Measurements from ENCODE around the gene SNX9.

Gene SNX9

DNA sequence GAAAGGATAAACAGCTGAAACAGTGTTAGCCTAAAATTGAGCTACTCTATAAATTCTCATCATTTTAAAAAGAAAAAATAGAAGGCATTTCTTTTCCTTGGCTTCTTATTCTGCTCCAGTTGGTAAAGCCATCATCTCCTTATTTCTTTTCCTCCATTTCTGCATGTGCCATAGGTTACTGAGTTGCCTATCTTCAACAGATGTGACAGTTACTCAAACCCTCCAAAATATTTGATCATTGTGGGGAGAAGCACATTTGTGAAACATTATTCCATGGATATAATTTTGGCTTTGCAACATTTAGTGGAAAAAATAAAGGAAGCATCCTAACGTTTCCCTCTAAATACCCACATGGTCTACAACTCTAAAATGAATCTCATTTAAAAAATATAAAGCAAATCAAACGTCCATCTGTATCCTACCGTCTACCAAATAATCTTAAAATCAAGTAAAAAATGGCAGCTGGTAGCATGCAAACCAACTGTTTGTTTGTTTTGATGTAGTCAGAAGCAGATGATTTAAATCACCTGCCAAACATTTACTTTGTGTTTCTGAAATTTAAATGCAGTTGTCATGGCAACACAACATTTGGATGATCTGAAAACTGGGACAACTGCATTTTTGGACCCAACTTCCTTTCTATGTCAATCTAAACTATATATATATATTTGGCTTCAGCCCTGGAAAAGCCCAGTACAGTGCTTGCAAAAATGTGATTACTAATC lies 16.8 kb upstream of the SNX9 start:
- Histone ChIP-seq H3K4me1 (ENCODE audit: control insufficient read depth, insufficient read depth, low read length) (no peaks in the 10 kb centered on the region), H3K4me3 (ENCODE audit: low read depth, low read length) (no peak overlapping the region), H3K27ac (ENCODE audit: extremely low read depth, low read depth, low read length) (no peak overlapping the region), H3K36me3 (ENCODE audit: control insufficient read depth in 2 of 2, insufficient read depth in 1 of 2, low read length in 2 of 2) (no peaks in the 10 kb centered on the region), H3K9me3 (ENCODE audit: control insufficient read depth, insufficient read depth, low read depth, low read length) (no peaks in the 10 kb centered on the region)
- POLR2A ChIA-PET: no interaction called here
- CTCF ChIA-PET: interaction anchor here (2.9 kb wide), 1 partner anchor 50 kb away, joined by 11 read pairs; no protein-coding TSS in a partner anchor
- no peak for TF ChIP-seq KLF7 (tag by site-specific recombination; IDR thresholded peaks at IDR 0.05; ENCODE audit: borderline replicate concordance)
- no peak for TF ChIP-seq ZNF223 (tag by site-specific recombination; IDR thresholded peaks at IDR 0.05)
- TF ChIP-seq ZNF555 (tag by site-specific recombination; conservative IDR thresholded peaks at IDR 0.05): no peak
- TF ChIP-seq ZNF560 (tag by site-specific recombination; IDR thresholded peaks at IDR 0.05; ENCODE audit: borderline replicate concordance): no peak
- no peak for TF ChIP-seq ZNF366 (tag by site-specific recombination; conservative IDR thresholded peaks at IDR 0.05)
- no peak for TF ChIP-seq RBAK (tag by site-specific recombination; IDR thresholded peaks at IDR 0.05)

GRCh38 chr6:157806856-157807215 lies 16.2 kb upstream of the SNX9 start:
- Histone ChIP-seq H3K36me3 (ENCODE audit: control insufficient read depth in 2 of 2, insufficient read depth in 1 of 2, low read length in 2 of 2) (no peaks in the 10 kb centered on the region), H3K27ac (ENCODE audit: extremely low read depth, low read depth, low read length) (no peak overlapping the region), H3K4me3 (ENCODE audit: low read depth, low read length) (no peak overlapping the region), H3K9me3 (ENCODE audit: control insufficient read depth, insufficient read depth, low read depth, low read length) (no peaks in the 10 kb centered on the region), H3K4me1 (ENCODE audit: control insufficient read depth, insufficient read depth, low read length) (no peaks in the 10 kb centered on the region)
- POLR2A ChIA-PET: no interaction called here
- CTCF ChIA-PET: interaction anchor here (0.6 to 2.9 kb wide), 2 partner anchors 50 to 562 kb away, joined by 3 to 11 read pairs; no protein-coding TSS in a partner anchor
- no peak for TF ChIP-seq ZNF37A (tag by site-specific recombination; IDR thresholded peaks at IDR 0.05)
- no peak for TF ChIP-seq ZNF146 (tag by site-specific recombination; IDR thresholded peaks at IDR 0.05)
- no peak for TF ChIP-seq ZNF391 (tag by site-specific recombination; IDR thresholded peaks at IDR 0.05; ENCODE audit: borderline replicate concordance, low read depth)
- TF ChIP-seq KLF7 (tag by site-specific recombination; IDR thresholded peaks at IDR 0.05; ENCODE audit: borderline replicate concordance): no peak
- TF ChIP-seq KLF8 (tag by site-specific recombination; IDR thresholded peaks at IDR 0.05): no peak
- TF ChIP-seq ZNF157 (tag by site-specific recombination; IDR thresholded peaks at IDR 0.05): no peak
- no peak for TF ChIP-seq ZBTB20 (tag by site-specific recombination; IDR thresholded peaks at IDR 0.05)
- no peak for TF ChIP-seq MEIS1 (CRISPR knock-in tag; IDR thresholded peaks at IDR 0.05; ENCODE audit: borderline replicate concordance)
- TF ChIP-seq ZBTB7A (tag by site-specific recombination; IDR thresholded peaks at IDR 0.05; ENCODE audit: low read depth): no peak
- TF ChIP-seq, protein P1, sequence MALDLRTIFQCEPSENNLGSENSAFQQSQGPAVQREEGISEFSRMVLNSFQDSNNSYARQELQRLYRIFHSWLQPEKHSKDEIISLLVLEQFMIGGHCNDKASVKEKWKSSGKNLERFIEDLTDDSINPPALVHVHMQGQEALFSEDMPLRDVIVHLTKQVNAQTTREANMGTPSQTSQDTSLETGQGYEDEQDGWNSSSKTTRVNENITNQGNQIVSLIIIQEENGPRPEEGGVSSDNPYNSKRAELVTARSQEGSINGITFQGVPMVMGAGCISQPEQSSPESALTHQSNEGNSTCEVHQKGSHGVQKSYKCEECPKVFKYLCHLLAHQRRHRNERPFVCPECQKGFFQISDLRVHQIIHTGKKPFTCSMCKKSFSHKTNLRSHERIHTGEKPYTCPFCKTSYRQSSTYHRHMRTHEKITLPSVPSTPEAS (tag by site-specific recombination; IDR thresholded peaks at IDR 0.05): no peak
- no peak for TF ChIP-seq ZNF639 (tag by site-specific recombination; IDR thresholded peaks at IDR 0.05)

GRCh38 chr6:157808405-157808950 lies 14.6 kb upstream of the SNX9 start:
- ChIA-PET POLR2A (no interaction called here), CTCF (interaction anchor here (0.5 to 2.9 kb wide), 8 partner anchors 11 to 536 kb away, joined by 3 to 11 read pairs (median 4); no protein-coding TSS in a partner anchor)

More at GRCh38 chr6:157808405-157808950, 14.6 kb upstream of the SNX9 start:
- Histone ChIP-seq H3K9me3 (ENCODE audit: control insufficient read depth, insufficient read depth, low read depth, low read length) (no peaks in the 10 kb centered on the region), H3K27ac (ENCODE audit: extremely low read depth, low read depth, low read length) (no peak overlapping the region), H3K36me3 (ENCODE audit: control insufficient read depth in 2 of 2, insufficient read depth in 1 of 2, low read length in 2 of 2) (no peaks in the 10 kb centered on the region), H3K4me3 (ENCODE audit: low read depth, low read length) (no peak overlapping the region), H3K4me1 (ENCODE audit: control insufficient read depth, insufficient read depth, low read length) (no peaks in the 10 kb centered on the region)
- TF ChIP-seq SETDB1 (IDR thresholded peaks at IDR 0.05; ENCODE audit: insufficient read length, low read length): peak; percentile 73
- no peak for TF ChIP-seq ZFHX2 (tag by site-specific recombination; conservative IDR thresholded peaks at IDR 0.05)
- TF ChIP-seq ZNF426 (tag by site-specific recombination; IDR thresholded peaks at IDR 0.05): no peak

Measured in HEK293 (cell line).